Testis (tissue), 2 donors: ENCODE measurements around the gene CD72.

Experiments
- CTCF ChIP-seq, 3 experiments: fragments of 450-650 bp in 2 of 3; fragments of 200-600 bp in 1 of 3; sonication (generic) in 1 of 3; IDR thresholded peaks; one replicate each; pipeline ENCODE4 v1.5.1; 2016 to 2019; ENCODE audit warnings: antibody characterized with exemption in 3 of 3, mild to moderate bottlenecking in 2 of 3, moderate library complexity in 1 of 3
- POLR2A ChIP-seq: fragments of 450-650 bp; IDR thresholded peaks from one replicate; pipeline ENCODE4 v1.6.1; 2017; ENCODE audit warnings: antibody characterized with exemption, mild to moderate bottlenecking, moderate library complexity

GRCh38 chr9:35570709-35571504 lies 47.3 kb downstream of the CD72 start:
- no peak for TF ChIP-seq POLR2A
- TF ChIP-seq CTCF (IDR thresholded peaks at IDR 0.05): no peak
